Esophagus (tissue), 2 donors: ENCODE data around the gene NR2C2. TPM values are rescaled to one million over a fixed set of nuclear protein-coding genes. Genes with fewer than 3 reads are reported as not detected.
A peak's percentile ranks its signal among the peaks of the same experiment; 100 is the strongest.

Source experiments
- H3K27ac ChIP-seq, 2 donors: one replicate each; pipeline ENCODE4 v1.5.1; 2013; ENCODE audit warnings: low read depth in 2 of 2, mild to moderate bottlenecking in 2 of 2, inconsistent platforms in 1 of 2, low read length in 1 of 2, moderate library complexity in 1 of 2
- H3K27me3 ChIP-seq, 2 donors: one replicate each; pipeline ENCODE4 v1.6.1; 2013; ENCODE audit warnings: low read length in 2 of 2, control low read depth in 1 of 2, mild to moderate bottlenecking in 1 of 2; ENCODE audit not compliant: insufficient read depth in 2 of 2, control insufficient read depth in 1 of 2
- H3K36me3 ChIP-seq, 2 donors: one replicate each; pipeline ENCODE4 v1.6.1; 2013; ENCODE audit warnings: low read length in 1 of 2; ENCODE audit not compliant: control insufficient read depth in 2 of 2, insufficient read depth in 2 of 2
- H3K4me1 ChIP-seq, 2 donors: one replicate each; pipeline ENCODE4 v1.6.1; 2013; ENCODE audit warnings: low read length in 1 of 2; ENCODE audit not compliant: control insufficient read depth in 2 of 2, insufficient read depth in 2 of 2
- H3K4me3 ChIP-seq, 2 donors: one replicate each; pipeline ENCODE4 v1.5.1; 2013; ENCODE audit warnings: low read length in 2 of 2, mild to moderate bottlenecking in 2 of 2, low read depth in 1 of 2, moderate library complexity in 1 of 2
- H3K9me3 ChIP-seq, 2 donors: one replicate each; pipeline ENCODE4 v1.6.1; 2013; ENCODE audit warnings: mild to moderate bottlenecking in 2 of 2, low read depth in 1 of 2, low read length in 1 of 2, moderate library complexity in 1 of 2; ENCODE audit not compliant: control insufficient read depth in 2 of 2, insufficient read depth in 1 of 2
- WGBS, 2 donors: extraction: QIAGEN DNeasy Blood & Tissue Kit; methylation state at CpG; one replicate each; pipeline ENCODE4 v1.1.7; 2013; 5-methylcytosine and 5-hydroxymethylcytosine counted together
- polyA plus RNA-seq, 2 donors: library from polyadenylated mRNA; stranded (reverse); fragments of 200-250 nt; gene quantifications; one replicate each; pipeline ENCODE4 v1.2.3, GENCODE V29; 2013
- donor health status: healthy with polysubstance abuse.
- donor health status: Bipolar disorder and iron deficiency.

The NR2C2 gene
- polyA plus RNA-seq, 2 donors: 5.0 to 6.1 TPM

DNA sequence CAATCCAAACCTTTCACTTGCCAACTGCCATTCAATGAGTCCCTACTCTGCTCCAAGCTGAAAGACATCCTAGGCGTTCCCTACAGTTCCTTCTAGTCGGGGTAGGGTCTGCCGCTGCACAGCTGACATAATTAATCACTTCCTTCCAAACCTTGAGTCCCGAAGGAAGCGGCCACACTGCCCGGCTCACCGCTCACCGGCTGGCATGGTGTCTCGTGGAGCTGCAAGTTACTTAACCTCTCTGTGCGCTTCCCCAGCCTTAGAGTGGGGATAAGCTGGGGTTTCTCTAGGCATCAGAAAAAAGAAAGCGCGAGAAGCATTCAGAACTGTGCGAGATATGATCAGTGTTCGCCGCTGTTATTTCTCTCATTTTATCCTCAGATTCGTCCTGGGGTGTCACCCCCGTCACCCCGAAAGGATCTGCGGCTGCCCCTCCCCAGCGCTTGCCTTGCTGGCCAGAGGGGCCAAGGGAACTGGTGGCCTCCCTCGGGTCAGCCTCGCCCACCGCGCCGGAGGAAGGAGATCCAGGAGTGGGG is 117.0 kb downstream of the NR2C2 start:
- Histone ChIP-seq H3K27ac (peak overlapping the region; percentile 66 to 88), H3K4me1 (peaks cover 5 to 13% of the 10 kb centered on the region in 2 donors), H3K36me3 (peaks cover 0 to 2% of the 10 kb centered on the region in 2 donors), H3K9me3 (no peaks in the 10 kb centered on the region), H3K27me3 (no peaks in the 10 kb centered on the region), H3K4me3 (peak overlapping the region; percentile 80 to 88)
- 0 to 1% methylated on average over 24 to 25 of the region's 25 CpGs for WGBS, 2 donors

DNA sequence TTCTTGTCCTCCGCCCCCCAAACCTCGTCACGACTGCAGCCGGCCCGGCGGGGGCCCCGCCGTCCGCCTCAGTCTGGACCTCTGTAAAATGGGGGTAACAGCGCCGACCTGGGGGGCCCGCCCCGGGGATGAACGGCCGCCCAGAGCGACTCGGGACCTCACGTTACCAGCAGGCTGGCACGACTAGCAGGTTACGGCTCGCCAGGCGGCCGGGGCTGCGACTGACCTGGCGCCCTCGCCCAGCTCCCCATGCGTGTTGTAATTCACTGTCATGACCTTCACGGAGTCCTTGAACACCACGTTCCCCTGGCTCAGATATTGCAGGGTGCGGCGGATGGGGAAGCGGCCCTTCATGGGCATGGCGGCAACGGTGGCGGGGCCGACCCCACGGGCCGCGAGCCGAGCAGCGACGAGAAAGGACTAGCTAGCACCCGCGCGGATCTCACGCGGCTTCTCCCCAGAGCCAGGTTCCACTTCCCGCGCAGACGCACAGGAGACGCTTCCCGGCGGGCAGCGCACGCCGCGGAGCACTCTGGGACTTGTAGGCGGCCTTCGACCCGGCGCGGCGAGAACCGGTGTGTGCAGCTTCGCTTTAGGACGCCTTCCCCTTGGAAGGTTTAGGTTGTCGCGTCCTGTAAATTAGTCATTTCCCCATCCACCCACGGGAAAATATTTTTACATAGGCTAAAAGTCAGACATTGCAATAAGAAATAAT is 117.6 kb downstream of the NR2C2 start, which contains the start of gene MRPS25:
MRPS25 (minus strand) TSS at position 481 of the 715 bp plus-strand sequence; CDS start at position 360, 121 bp downstream.
- H3K4me3 ChIP-seq: peak within 1 kb of the TSS; percentile 80 to 88
- WGBS, 2 donors: 0% methylated on average over 69 of the region's 69 CpGs
- peak within 1 kb of the TSS; percentile 66 to 88 for H3K27ac ChIP-seq
- peaks cover 0 to 2% of the 10 kb centered on the region in 2 donors for H3K36me3 ChIP-seq
- peaks cover 5 to 13% of the 10 kb centered on the region in 2 donors for H3K4me1 ChIP-seq
- H3K9me3 ChIP-seq: no peaks in the 10 kb centered on the region
- no peaks in the 10 kb centered on the region for H3K27me3 ChIP-seq

DNA sequence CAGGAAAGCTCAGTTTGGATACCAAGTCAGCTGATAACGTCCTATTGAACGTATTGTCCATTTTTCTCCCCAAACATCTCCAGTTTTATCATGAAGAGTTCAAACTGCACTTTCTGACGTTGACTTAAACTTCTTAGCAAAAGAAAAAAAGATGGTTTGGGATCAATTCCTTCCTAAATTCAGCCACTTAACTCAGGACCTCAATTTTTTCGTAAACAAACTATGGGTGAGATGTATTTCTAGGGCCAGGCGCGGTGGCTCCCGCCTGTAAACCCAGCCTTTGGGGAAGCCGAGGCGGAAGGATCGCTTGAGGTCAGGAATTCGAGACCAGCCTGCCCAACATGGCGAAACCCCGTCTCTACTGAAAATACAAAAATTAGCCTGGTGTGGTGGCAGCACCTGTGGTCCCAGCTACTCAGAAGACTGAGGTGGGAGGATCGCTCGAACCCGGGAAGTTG is 118.2 kb downstream of the NR2C2 start:
- no peaks in the 10 kb centered on the region for H3K27me3 ChIP-seq
- peaks cover 5 to 13% of the 10 kb centered on the region in 2 donors for H3K4me1 ChIP-seq
- peak overlapping the region in 1 of 2 donors; percentile 66 for H3K27ac ChIP-seq
- H3K4me3 ChIP-seq: peak overlapping the region; percentile 80 to 88
- 56 to 57% methylated on average over 16 of the region's 16 CpGs for WGBS, 2 donors
- H3K9me3 ChIP-seq: no peaks in the 10 kb centered on the region
- H3K36me3 ChIP-seq: peaks cover 0 to 2% of the 10 kb centered on the region in 2 donors

DNA sequence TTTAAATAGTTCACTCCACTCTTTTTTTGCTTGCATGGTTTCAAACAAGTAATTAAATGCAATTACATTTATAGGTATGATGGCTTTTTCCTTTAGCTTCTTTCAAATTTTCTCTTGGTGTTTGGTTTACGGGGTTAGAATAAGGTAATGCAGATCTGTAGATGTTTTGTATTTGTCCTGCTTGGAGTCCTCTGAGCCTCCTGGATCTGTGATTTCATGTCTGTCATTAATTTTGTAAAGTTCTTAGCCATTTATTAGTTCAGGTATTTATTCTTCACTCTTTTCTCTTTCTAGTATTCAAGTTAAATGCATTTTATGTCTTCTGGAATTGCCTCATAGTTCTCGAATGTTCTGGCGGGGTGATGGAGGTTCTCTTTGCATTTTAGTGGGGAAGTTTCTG is 119.1 kb downstream of the NR2C2 start:
- no peak overlapping the region for H3K4me3 ChIP-seq
- WGBS, 2 donors: 95 to 96% methylated on average over 3 of the region's 3 CpGs
- H3K36me3 ChIP-seq: peaks cover 0 to 2% of the 10 kb centered on the region in 2 donors
- H3K9me3 ChIP-seq: no peaks in the 10 kb centered on the region
- H3K27me3 ChIP-seq: no peaks in the 10 kb centered on the region
- H3K27ac ChIP-seq: no peak overlapping the region
- peaks cover 5 to 13% of the 10 kb centered on the region in 2 donors for H3K4me1 ChIP-seq

DNA sequence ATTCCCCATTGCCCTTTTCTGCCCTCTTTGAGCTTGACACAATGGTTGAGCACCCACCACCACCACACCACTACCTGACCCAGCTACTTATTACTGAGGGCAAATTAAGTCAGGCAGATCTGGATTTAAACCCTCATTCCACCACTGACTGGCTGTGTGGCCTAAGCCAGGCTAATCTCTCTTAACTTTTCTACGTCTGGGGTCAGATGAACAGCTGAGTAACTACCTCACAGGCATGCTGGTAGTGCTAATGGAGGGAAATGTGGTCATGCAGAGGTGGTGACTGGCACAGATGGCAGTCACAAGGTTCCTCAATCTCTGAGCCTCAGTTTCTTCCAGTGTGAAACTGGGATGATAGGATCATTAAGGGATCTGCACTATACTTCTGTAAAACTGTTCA is 122.1 kb downstream of the NR2C2 start:
- 91 to 95% methylated on average over 1 of the region's 1 CpG for WGBS, 2 donors
- H3K27me3 ChIP-seq: no peaks in the 10 kb centered on the region
- H3K4me3 ChIP-seq: no peak overlapping the region
- H3K36me3 ChIP-seq: peaks cover 7 to 15% of the 10 kb centered on the region in 2 donors
- H3K27ac ChIP-seq: no peak overlapping the region
- no peaks in the 10 kb centered on the region for H3K4me1 ChIP-seq
- no peaks in the 10 kb centered on the region for H3K9me3 ChIP-seq

DNA sequence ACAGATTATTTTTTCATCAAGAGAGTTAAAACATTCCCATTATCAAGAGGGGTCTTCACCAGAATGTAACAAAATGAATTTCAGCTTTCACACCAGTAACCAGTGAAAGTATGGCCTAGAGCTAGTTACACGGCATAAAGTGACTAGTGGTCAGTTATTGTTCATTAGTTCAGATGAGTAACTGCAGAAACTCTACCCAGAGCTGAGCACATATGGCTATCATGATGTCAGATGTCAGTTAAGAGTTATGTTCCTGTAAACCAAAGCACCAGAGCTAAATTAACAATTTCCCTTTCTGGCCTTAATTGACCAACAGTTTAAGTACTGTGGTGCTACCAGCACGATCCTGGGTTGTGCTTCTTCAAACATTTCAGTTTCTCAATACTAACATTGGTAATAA is 124.3 kb downstream of the NR2C2 start:
- Histone ChIP-seq H3K27ac (no peak overlapping the region), H3K36me3 (peaks cover 14 to 23% of the 10 kb centered on the region in 2 donors), H3K27me3 (no peaks in the 10 kb centered on the region), H3K9me3 (no peaks in the 10 kb centered on the region), H3K4me3 (no peak overlapping the region), H3K4me1 (no peaks in the 10 kb centered on the region)
- WGBS, 2 donors: 93 to 96% methylated on average over 2 of the region's 2 CpGs

DNA sequence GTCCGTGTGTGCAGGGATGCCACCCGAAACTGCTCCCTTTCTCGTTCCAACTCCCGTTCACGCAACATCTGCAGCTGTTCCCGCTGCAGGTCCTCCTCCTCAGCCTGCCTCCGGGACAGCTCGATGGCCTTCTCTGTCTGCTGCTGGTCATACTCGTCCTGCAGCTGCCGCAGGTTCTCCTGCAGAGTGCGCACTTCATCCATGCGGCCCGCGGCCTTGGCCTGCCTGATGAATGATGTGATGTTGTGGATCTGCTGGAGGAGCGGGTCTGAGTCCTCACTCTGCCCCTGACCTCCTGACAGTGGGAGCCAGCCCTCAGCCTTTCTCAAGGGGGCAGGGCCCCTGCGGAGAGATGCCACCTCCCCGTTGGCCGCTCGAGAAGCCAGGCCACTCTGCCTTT is 127.1 kb downstream of the NR2C2 start:
- WGBS, 2 donors: 93 to 94% methylated on average over 19 of the region's 19 CpGs
- H3K4me1 ChIP-seq: no peaks in the 10 kb centered on the region
- H3K36me3 ChIP-seq: peaks cover 24 to 36% of the 10 kb centered on the region in 2 donors
- no peak overlapping the region for H3K27ac ChIP-seq
- H3K27me3 ChIP-seq: no peaks in the 10 kb centered on the region
- H3K9me3 ChIP-seq: no peaks in the 10 kb centered on the region
- H3K4me3 ChIP-seq: no peak overlapping the region

DNA sequence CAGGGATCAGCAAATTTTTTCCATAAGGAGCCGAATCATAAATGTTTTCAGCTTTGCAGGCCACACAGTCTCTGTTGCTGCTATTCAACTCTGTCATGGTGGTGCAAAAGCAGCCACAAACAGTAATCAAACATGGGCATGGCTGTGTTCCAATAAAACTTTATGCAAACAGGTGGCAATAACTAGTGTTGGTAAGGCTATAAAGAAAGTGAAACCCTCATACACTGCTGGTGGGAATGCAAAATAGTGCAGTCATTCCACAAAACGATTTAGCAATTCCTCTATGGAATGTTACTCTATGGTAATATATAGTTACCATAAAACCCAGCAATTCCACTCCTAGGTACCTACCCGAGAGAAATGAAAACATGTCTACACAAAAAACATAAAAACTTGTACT is 131.7 kb downstream of the NR2C2 start:
- H3K27ac ChIP-seq: no peak overlapping the region
- H3K9me3 ChIP-seq: no peaks in the 10 kb centered on the region
- H3K36me3 ChIP-seq: peaks cover 26 to 45% of the 10 kb centered on the region in 2 donors
- H3K4me1 ChIP-seq: no peaks in the 10 kb centered on the region
- no peak overlapping the region for H3K4me3 ChIP-seq
- WGBS, 2 donors: 72 to 86% methylated on average over 3 of the region's 3 CpGs
- H3K27me3 ChIP-seq: no peaks in the 10 kb centered on the region

DNA sequence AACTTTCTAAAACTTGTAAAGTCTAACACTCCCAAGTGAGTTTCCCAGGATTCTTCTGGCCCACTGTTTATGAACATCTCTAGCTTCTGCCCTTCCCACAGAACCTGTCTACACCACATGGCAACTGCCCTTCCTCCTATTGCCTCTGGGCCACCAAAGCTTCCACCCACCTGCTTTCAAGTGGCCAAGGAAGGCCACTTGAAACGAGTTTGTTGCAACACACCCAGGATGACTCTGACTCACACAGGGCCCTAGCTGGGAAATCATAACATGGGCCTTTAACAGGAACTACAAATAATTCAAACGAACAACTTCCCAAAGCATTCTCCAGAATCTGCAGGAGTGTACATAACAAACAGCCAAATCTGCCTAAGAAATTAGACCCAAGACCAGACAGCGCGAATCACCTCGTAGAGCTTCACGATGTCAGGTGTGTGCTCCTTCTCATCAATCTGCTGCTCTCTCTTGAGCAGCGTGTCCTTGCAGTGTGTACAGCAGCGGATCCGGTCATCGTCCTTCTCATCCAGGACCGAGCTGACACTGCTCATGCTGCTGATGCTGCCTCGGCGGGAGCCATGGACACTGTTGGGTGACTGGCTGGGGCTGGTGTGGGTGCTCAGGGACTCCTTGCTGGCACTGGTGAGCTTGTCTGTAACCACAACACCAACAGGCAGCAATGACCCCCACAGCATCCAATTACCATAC is 134.7 kb downstream of the NR2C2 start:
- no peaks in the 10 kb centered on the region for H3K9me3 ChIP-seq
- no peak overlapping the region for H3K27ac ChIP-seq
- no peaks in the 10 kb centered on the region for H3K27me3 ChIP-seq
- WGBS, 2 donors: 90 to 92% methylated on average over 13 of the region's 13 CpGs
- H3K4me3 ChIP-seq: no peak overlapping the region
- peaks cover 27 to 38% of the 10 kb centered on the region in 2 donors for H3K36me3 ChIP-seq
- H3K4me1 ChIP-seq: no peaks in the 10 kb centered on the region
